Left ventricle myocardium inferior (tissue), 1 donor: ENCODE measurements around the gene RNU1-4. TPM values are rescaled to one million over a fixed set of nuclear protein-coding genes. Genes with fewer than 3 reads are reported as not detected.
"Not testable (repeated sequence)": the region's sequence is repeated elsewhere in the genome, so short reads cannot be mapped to it uniquely, and the experiment has no call there.

Experiments used
- DNase-seq: peaks from one replicate; pipeline ENCODE4 v3.0.0-alpha.2; 2020
- H3K27ac ChIP-seq: fragments of 200-600 bp; replicated peaks from 2 replicates; pipeline ENCODE4 v1.8.0; 2021
- H3K27me3 ChIP-seq: fragments of 200-600 bp; 2 replicates; pipeline ENCODE4 v1.8.0; 2021; ENCODE audit warnings: low read depth
- H3K36me3 ChIP-seq: fragments of 200-600 bp; 2 replicates; pipeline ENCODE4 v1.8.0; 2021
- H3K4me1 ChIP-seq: fragments of 200-600 bp; 2 replicates; pipeline ENCODE4 v1.8.0; 2021
- H3K4me3 ChIP-seq: fragments of 200-600 bp; 2 replicates; pipeline ENCODE4 v1.8.0; 2021; ENCODE audit warnings: mild to moderate bottlenecking, moderate library complexity
- H3K9me3 ChIP-seq: fragments of 200-600 bp; replicated peaks from 2 replicates; pipeline ENCODE4 v1.8.0; 2021
- intact Hi-C: fragments of 100-400 bp; cut with micrococcal nuclease; formaldehyde crosslinking; loops from one replicate; pipeline ENCODE4 v1.11.0; 2022
- total RNA-seq: library from RNA; stranded (reverse); fragmentation: NEBNext Ultra II Directional; extraction: Animal tissue kit (Norgen Biotek cat#: 25700); gene quantifications from one replicate; pipeline ENCODE4 v1.2.1, GENCODE V29; 2021
- TF ChIP-seq, protein P1 (sequence below): fragments of 200-600 bp; IDR thresholded peaks from 2 replicates; pipeline ENCODE4 v1.8.0; 2021; ENCODE audit warnings: antibody characterized with exemption, mild to moderate bottlenecking, borderline replicate concordance
- donor health status: DM: no; HTN: yes; CAD: no; lungs with severe emphysema.

Gene RNU1-4
- total RNA-seq, 1 donor from 2014 or later: 6,072 TPM

DNA sequence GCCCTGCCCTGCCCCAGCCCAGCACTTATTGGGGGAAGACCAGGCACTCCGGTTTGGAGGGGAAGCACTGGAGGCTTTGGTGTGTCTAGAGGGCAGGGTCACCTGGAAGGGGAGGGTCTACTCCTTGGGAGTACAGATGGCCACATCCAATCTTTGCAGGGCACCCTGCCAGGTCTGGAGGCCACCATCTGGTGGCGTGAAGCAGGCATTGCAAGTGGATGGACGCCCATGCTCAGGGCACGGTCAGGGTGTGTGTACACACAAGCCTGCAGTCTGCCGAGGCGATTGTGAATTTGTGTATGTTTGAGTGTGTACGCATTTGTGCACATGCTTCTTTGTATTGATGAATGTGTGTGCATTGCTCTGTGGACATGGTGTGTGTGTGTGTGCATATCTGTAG, 37.2 kb upstream of the RNU1-4 start:
- H3K4me1 ChIP-seq, H3K9me3 ChIP-seq, H3K4me3 ChIP-seq, DNase-seq, H3K36me3 ChIP-seq, intact Hi-C loops, H3K27ac ChIP-seq: not testable (repeated sequence)
- H3K27me3 ChIP-seq: peaks cover 18% of the 10 kb centered on the region
- TF ChIP-seq, protein P1, sequence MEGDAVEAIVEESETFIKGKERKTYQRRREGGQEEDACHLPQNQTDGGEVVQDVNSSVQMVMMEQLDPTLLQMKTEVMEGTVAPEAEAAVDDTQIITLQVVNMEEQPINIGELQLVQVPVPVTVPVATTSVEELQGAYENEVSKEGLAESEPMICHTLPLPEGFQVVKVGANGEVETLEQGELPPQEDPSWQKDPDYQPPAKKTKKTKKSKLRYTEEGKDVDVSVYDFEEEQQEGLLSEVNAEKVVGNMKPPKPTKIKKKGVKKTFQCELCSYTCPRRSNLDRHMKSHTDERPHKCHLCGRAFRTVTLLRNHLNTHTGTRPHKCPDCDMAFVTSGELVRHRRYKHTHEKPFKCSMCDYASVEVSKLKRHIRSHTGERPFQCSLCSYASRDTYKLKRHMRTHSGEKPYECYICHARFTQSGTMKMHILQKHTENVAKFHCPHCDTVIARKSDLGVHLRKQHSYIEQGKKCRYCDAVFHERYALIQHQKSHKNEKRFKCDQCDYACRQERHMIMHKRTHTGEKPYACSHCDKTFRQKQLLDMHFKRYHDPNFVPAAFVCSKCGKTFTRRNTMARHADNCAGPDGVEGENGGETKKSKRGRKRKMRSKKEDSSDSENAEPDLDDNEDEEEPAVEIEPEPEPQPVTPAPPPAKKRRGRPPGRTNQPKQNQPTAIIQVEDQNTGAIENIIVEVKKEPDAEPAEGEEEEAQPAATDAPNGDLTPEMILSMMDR: peak; percentile 26

GRCh38 chr1:16703602-16704001, 36.7 kb upstream of the RNU1-4 start:
- H3K27ac ChIP-seq, H3K9me3 ChIP-seq, H3K4me1 ChIP-seq, DNase-seq, H3K4me3 ChIP-seq, intact Hi-C loops, H3K36me3 ChIP-seq: not testable (repeated sequence)
- H3K27me3 ChIP-seq: peaks cover 19% of the 10 kb centered on the region

DNA sequence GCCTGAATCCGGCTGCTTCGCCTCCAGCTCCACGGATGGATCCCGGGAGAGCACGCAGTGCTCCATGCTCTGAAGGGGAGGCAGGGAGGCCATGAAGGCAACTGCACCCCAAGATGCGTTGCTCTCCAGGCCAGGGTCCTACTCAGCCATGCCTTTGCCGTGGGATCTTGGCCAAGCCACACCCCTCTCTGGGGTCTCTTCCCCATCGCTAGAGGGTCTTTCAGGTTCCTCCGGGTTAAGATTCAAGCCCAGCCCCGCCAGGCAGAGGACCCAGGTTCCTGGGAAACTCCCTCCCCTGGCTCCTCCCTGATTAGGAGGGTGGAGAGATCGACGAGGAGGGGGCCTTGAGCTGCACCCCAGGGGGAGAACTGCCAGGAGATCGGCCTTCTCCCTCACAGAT, 36.2 kb upstream of the RNU1-4 start:
- H3K9me3 ChIP-seq, H3K27ac ChIP-seq, H3K36me3 ChIP-seq, DNase-seq, H3K4me1 ChIP-seq, H3K4me3 ChIP-seq, intact Hi-C loops: not testable (repeated sequence)
- H3K27me3 ChIP-seq: peaks cover 19% of the 10 kb centered on the region

- H3K36me3 ChIP-seq, DNase-seq, H3K27ac ChIP-seq, H3K4me1 ChIP-seq, H3K9me3 ChIP-seq, intact Hi-C loops, H3K4me3 ChIP-seq: not testable (repeated sequence)
- peaks cover 14% of the 10 kb centered on the region for H3K27me3 ChIP-seq
These were observed 35.7 kb upstream of the RNU1-4 start for GRCh38 chr1:16704502-16705100.

GRCh38 chr1:16706302-16706701, 34.0 kb upstream of the RNU1-4 start:
- H3K27me3 ChIP-seq: peaks cover 14% of the 10 kb centered on the region
- H3K27ac ChIP-seq, DNase-seq, H3K4me1 ChIP-seq, H3K9me3 ChIP-seq, H3K4me3 ChIP-seq, intact Hi-C loops, H3K36me3 ChIP-seq: not testable (repeated sequence)

- DNase-seq, H3K9me3 ChIP-seq, H3K36me3 ChIP-seq, intact Hi-C loops, H3K4me1 ChIP-seq, H3K27ac ChIP-seq: not testable (repeated sequence)
- Histone ChIP-seq H3K27me3 (peaks cover 14% of the 10 kb centered on the region), H3K4me3 (peak overlapping the region; percentile 23)
- TF ChIP-seq, protein P1: peak; percentile 26
These were observed 32.9 kb upstream of the RNU1-4 start for GRCh38 chr1:16707130-16708093.

DNA sequence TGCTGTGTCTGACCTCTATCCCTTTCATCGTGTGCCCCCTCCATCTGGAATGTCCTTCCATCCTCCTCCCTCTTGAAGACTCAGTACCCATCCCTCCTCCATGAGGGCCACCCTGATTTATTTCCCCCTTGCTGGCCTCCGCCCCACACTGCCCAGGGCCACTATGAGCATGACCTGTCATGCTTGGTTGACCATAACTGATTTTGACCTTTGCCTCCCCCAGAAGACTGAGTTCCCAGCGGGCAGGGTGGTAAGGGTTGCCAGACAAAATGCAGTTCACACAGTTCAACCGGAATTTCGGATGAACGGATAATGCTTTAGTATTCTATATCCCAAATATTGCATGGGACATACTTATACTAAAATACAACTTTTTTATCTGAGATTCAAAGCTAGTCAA, 31.6 kb upstream of the RNU1-4 start:
- intact Hi-C loops, H3K9me3 ChIP-seq, H3K4me1 ChIP-seq, H3K4me3 ChIP-seq, H3K27ac ChIP-seq, H3K36me3 ChIP-seq, DNase-seq: not testable (repeated sequence)
- peaks cover 11% of the 10 kb centered on the region for H3K27me3 ChIP-seq

GRCh38 chr1:16709659-16710087, 30.6 kb upstream of the RNU1-4 start:
- H3K9me3 ChIP-seq, H3K4me1 ChIP-seq, intact Hi-C loops, H3K27ac ChIP-seq, H3K36me3 ChIP-seq, H3K4me3 ChIP-seq, DNase-seq: not testable (repeated sequence)
- H3K27me3 ChIP-seq: peaks cover 11% of the 10 kb centered on the region

- intact Hi-C loops, H3K4me1 ChIP-seq, H3K4me3 ChIP-seq, H3K27ac ChIP-seq, H3K36me3 ChIP-seq, H3K9me3 ChIP-seq, DNase-seq: not testable (repeated sequence)
- peaks cover 12% of the 10 kb centered on the region for H3K27me3 ChIP-seq
These were observed 29.7 kb upstream of the RNU1-4 start for GRCh38 chr1:16710618-16711017.

GRCh38 chr1:16712131-16712530, 28.2 kb upstream of the RNU1-4 start:
- H3K27ac ChIP-seq, DNase-seq, H3K4me3 ChIP-seq, H3K36me3 ChIP-seq, H3K9me3 ChIP-seq, H3K4me1 ChIP-seq, intact Hi-C loops: not testable (repeated sequence)
- peaks cover 26% of the 10 kb centered on the region for H3K27me3 ChIP-seq

- H3K27ac ChIP-seq, H3K36me3 ChIP-seq, intact Hi-C loops, H3K4me3 ChIP-seq, H3K4me1 ChIP-seq, DNase-seq, H3K9me3 ChIP-seq: not testable (repeated sequence)
- H3K27me3 ChIP-seq: peaks cover 27% of the 10 kb centered on the region
These were observed 27.7 kb upstream of the RNU1-4 start for GRCh38 chr1:16712582-16712981.
